Measurements from ENCODE around the gene COPB1.
A peak's percentile ranks its signal among the peaks of the same experiment; 100 is the strongest.

Gene COPB1

DNA sequence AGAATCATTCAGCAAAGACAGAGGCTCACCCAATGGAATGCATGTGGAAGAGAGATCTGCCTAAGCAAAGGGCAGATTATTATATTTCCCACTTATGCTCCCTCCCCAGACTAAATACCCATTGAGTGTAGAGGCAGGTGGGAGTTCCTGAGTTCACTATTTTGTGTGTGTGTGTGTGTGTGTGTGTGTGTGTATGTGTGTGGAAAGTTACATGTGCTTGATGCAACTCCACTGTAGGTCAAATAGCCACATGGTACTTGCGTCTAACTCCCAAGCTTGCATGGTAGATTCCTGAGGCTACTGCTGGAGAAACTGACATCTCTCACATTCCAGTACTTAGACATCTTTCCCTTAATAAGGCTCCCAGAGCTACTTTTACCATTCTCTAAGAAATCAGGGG is 3.4 kb upstream of the COPB1 start:
- no peak for DNase-seq (ENCODE audit: low spot score)

DNA sequence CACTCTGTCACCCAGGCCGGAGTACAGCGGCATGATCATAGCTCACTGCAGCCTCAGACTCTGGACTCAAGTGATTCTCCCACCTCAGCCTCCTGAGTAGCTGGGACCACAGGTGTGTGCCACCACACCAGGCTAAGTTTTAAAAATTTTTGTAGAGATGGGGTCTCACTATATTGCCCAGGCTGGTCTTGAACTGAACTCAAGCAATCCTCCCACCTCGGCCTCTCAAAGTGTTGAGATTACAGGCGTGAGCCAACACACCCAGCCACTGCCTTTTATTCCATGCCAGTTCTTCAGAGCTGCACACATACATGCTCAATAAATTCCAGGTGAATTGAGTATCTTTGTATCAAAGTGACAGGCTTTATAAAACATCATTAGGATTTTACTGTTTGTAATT is 2.4 kb upstream of the COPB1 start:
- no peak for DNase-seq (ENCODE audit: low spot score)

GRCh38 chr11:14500181-14500651 is 605 bp upstream of the COPB1 start:
- DNase-seq (ENCODE audit: low spot score) = peak; percentile 60

GRCh38 chr11:14499178-14499559 is 442 bp downstream of the COPB1 start:
- peak; percentile 47 for DNase-seq (ENCODE audit: low spot score)

- no peak for DNase-seq (ENCODE audit: low spot score)
Measured at GRCh38 chr11:14480716-14481115, 18.9 kb downstream of the COPB1 start.

GRCh38 chr11:14471127-14471526 is 28.5 kb downstream of the COPB1 start:
- DNase-seq (ENCODE audit: low spot score) = no peak

DNA sequence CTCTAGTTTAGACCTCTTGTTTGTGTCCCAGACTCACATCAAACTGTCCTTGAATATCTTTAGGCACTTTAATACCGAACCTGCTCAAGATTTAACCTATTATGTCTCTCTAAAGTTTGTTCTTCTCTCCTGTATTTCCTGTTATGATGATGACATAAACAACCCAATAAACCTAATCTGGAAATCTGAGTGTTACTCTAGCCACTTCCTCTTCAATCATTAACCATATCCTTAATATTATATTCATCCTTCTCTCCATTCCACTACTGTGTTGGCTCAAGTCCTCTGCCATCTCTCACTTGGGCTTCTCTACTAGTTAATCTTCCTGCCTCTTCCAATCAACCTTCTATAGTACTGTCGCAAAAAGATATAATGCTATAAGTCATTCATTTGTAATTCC is 36.0 kb downstream of the COPB1 start:
- no peak for DNase-seq (ENCODE audit: low spot score)

DNA sequence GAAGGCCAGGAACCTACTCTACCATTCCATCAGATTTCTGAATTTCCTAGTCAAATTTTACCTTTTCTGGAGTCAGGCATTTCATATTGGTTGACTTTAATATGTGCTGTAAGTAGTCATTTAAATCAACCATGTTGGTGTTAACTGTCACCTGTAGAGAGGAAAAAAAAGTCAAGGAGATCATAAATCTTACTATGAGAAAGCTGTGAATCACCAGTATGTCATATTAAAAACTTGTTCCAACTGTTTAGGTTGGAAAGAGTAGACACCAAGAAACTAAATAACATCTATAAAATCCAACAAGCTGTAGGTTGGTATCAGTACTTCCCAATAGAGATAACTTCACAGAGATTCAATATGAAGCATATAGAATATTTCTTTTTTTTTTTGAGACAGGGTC is 39.5 kb downstream of the COPB1 start:
- DNase-seq (ENCODE audit: low spot score) = no peak

- DNase-seq (ENCODE audit: low spot score) = no peak
Measured at GRCh38 chr11:14458377-14458776, 41.2 kb downstream of the COPB1 start.

DNA sequence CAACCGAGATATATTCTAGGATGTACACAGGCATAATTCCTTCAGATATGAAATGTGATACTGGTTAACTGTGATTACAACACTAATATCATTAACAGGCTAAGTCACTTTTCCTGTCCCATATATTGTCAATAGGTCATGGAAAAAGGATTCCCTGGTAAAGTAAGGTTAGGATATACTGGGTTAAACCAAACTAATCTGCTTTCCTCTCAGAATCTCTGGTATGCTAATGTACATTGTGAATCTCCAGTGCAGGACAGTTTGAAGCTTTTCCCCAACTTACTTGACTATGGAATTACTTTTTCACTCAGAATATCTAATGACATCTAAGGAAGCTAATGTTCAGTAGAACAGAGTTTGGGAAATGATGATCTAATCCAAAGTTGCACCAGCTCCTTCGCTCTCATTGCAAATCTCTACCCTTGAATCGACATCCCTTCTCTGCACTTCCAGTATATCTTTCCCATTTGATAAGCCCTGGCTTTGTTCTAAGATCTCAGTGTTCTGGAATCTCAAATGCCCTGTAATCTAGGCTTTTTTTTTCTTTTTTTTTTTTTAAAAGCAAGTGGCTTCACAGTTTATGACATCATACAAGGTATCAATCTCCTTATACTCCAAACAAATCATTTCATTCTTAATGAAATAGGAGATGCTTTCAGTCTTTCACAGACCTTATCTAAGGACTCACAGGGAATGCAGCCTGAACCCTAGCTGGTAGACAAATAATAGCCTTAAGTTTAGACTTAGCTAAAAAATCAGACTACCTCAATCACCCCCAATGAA is 43.8 kb downstream of the COPB1 start:
- no peak for DNase-seq (ENCODE audit: low spot score)

GRCh38 chr11:14454861-14455632 is 44.6 kb downstream of the COPB1 start:
- DNase-seq (ENCODE audit: low spot score) = peak; percentile 8

DNA sequence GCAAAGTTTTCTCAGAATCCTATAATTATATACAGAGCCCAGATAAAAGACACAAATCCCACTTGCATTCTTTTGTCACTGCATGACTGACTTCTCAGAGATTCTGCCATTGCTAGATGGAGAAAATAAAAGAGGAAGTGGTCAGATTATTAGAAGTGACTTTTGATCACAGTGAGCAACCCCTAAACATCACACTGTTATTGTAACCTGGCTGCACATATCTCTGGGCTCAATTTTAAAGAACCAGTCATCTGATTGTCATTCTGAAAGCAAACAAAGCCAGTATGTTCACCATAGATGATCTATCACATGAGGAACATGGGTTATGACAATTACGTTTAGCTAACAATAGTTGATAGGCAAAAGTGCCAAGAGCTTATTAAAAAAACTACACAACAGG is 47.8 kb downstream of the COPB1 start:
- no peak for DNase-seq (ENCODE audit: low spot score)

- no peak for DNase-seq (ENCODE audit: low spot score)
Measured at GRCh38 chr11:14449302-14449714, 50.3 kb downstream of the COPB1 start.

GRCh38 chr11:14448240-14448639 is 51.4 kb downstream of the COPB1 start:
- no peak for DNase-seq (ENCODE audit: low spot score)

DNA sequence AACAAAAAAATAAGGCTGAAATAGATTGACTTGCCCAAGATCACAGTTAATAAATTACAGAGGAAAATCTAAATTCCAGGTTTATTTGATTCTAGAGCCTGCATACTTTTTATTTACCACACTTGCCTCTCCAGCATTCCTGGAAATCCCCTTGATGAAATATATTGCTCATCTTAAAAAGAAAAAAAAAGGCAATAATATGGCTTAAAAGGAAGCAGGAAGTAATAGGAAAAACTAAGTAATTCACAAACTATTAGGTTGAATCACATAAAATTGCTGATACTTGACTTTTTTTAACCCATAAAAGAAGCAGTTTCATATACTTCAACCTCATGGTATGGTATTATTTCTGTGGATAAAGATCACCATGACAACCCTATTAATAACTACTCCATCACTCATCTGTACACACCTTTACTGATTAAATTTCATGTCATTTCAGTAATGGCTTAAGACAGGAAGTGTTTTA is 52.9 kb downstream of the COPB1 start:
- DNase-seq (ENCODE audit: low spot score) = no peak

- DNase-seq (ENCODE audit: low spot score) = no peak
Measured at GRCh38 chr11:14445542-14446530, 53.8 kb downstream of the COPB1 start.

- no peak for DNase-seq (ENCODE audit: low spot score)
Measured at GRCh38 chr11:14444441-14445189, 55.0 kb downstream of the COPB1 start.

DNA sequence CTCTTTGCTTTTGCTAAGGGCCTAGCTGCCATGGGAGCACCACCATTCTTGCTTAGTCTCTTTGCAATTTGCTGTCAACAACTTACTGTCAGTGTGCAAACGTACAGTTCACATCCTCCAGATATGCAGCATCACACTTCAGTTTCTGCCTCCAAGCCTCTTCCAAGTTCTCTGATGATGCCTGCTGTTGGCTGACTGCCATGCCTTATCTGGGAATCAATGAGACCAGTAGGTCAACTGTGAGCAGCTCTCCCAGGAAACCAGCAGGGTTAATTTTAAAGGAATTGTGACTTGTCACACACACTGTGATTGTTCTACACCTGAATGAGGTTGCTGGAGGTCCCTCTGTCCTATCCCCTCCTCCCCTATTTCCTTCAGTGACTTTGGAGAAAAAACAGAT is 56.0 kb downstream of the COPB1 start:
- DNase-seq (ENCODE audit: low spot score) = peak; percentile 11

GRCh38 chr11:14435717-14436512 is 63.7 kb downstream of the COPB1 start:
- DNase-seq (ENCODE audit: low spot score) = no peak

DNA sequence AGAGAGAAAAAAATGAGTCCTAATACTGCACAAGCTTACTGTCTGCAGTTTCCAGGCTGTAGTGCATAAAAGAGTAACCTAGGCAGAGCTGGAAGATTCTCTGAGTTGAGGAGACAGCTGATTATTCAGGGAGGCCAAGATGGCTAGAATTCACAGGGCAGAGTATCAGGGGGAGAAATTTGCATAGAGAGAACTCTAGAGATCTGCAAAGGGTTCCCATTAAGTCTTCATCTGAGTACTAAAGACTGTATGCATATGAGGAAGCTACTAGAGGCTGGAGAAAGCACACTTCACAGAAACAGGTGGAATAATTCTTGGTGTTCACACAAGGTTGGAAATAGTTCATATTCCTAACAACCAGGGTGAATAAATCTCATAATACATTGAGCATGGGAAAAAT is 74.0 kb downstream of the COPB1 start:
- no peak for DNase-seq (ENCODE audit: low spot score)
